Measurements from ENCODE around the gene C1orf116.

Gene C1orf116

DNA sequence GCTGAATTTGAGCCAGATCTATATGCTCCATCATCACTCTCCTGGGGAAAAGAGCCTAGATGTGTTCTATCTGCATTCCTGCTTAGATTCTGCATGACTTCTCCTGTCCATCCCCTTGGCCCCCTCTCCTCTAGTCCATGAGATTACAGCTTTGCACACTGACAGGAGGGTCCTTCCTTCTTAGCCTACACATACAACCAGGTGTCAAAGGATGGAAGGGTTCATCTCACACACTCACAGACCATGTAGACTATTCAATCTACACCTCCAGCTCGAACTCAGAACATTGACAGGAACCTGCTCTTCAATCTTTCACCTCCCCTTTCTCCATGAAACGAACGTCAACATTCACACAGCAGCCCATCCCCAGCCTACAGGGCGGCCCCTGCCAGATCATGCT, 13.8 kb downstream of the C1orf116 start:
- no peak for DNase-seq

GRCh38 chr1:207017615-207018559, 14.7 kb downstream of the C1orf116 start:
- DNase-seq: no peak

- no peak for DNase-seq
Measured at GRCh38 chr1:207015791-207016190, 16.8 kb downstream of the C1orf116 start.

DNA sequence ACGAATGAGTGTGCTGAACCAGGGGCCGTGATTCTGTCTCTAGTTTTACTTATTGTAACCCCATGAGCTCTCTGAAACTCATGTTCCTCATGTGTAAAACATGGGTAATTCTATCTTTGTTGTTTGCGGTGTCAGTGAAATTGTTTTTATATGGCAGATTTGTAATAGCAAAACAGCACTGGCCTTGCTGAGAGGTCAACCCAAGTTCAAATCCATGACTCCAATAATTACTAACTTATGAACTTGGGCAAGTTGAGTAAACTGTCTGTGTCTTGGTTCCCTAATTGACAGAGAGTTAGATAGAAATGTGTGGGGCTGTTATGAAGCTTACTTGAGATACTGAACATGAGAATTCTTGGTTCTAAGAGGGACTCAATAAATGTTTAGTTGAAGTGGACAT, 17.8 kb downstream of the C1orf116 start:
- no peak for DNase-seq

DNA sequence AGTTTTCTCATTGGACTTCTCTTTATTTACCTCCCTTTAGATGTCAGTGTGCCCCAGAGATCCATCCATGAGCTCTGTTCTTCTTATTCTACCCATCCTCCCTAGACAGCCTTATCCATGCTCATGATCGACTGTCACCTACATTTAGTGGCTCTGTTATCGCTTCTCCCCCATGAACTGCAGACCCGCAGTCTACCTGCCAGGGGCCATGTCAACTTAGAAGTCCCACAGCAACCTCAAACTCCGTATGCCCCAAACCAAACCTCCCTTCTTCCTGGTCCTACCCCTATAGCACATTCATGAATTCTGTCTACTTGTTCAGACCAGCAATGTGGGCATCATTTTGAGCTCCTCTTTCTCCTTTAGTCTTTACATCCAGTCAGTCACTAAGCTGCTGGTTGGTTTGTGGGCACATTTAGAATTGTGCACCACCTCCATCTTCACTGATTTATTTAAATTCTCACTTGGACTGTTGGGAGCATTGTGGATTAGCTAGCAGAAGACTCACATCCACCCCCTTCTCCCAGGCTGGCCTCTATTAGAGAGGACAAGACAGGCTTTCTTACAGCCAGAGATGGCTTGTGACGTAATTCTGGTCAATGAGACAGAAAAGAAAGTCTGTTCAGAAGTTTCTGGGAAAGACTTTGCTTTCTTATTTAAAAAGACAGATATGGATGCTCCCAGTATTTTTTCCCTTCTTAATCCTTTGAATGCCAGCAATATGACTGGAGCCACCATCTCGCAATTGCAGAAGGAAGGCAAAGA, 19.1 kb downstream of the C1orf116 start:
- no peak for DNase-seq

DNA sequence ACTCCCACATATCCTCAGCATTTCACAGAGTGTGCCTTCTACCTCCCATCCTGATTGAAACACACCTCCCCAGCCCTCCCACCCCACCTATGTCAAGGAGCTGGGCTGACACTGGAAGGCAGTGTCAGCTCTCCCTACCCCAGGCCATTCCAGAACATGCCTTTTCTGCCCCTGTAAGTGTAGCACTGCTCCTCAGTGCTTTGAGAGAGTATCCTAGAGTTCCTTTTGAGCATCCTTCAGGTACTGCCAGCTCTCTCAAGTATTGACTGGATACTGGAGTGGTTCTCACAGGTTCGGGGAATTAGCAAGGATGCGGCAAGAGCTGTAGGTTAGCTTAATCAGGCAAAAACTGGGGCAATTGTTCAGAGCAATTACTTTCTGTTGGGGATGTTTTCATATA, 21.8 kb downstream of the C1orf116 start:
- no peak for DNase-seq

- no peak for DNase-seq
Measured at GRCh38 chr1:207009945-207010344, 22.6 kb downstream of the C1orf116 start.

- no peak for DNase-seq
Measured at GRCh38 chr1:207009182-207009850, 23.2 kb downstream of the C1orf116 start.

DNA sequence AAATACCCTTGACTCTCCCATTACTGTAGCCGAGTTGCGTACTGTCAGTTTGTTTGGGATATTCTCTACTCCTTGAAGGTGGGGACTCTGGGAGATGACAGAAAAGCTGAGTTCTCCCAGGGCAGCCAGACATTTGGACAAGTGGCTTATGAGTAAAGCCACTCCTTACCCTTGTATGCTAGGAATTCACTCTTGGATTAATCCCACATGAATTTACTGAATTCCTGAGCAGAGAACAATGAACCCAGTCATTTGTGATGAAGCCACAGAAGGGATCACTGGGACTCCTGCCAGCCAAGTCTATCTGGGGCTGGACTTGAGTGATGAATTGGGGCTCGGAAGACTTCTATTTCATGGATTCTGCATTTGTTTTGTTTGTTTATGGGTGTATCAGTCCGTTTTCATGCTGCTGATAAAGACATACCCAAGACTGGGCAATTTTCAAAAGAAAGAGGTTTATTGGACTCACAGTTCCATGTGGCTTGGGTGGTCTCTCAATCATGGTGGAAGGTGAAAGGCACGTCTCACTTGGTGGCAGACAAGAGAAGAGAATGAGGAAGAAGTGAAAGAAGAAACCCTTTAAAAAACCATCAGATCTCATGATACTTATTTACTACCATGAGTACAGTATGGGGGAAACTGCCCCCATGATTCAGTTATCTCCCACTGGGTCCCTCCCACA, 25.1 kb downstream of the C1orf116 start:
- DNase-seq: no peak

DNA sequence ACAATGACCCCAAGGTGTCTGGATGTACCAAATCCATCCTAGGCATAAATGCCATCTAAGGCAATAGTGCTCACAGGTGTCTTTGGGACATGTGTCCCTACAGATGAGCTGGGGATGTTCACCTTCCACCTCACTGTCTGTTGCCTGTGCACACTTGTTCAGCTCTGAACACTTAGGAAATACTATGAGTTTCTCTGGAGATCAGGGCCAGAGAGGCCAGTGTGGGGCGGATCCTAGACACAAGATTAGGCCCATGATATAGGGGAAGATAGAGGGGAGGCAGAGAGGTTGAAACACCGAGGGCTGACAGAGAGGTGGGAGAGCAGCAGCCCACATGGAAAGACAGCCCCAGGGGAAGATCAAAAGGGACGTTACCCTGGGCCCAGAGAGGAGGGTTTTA, 25.6 kb downstream of the C1orf116 start:
- DNase-seq: no peak

DNA sequence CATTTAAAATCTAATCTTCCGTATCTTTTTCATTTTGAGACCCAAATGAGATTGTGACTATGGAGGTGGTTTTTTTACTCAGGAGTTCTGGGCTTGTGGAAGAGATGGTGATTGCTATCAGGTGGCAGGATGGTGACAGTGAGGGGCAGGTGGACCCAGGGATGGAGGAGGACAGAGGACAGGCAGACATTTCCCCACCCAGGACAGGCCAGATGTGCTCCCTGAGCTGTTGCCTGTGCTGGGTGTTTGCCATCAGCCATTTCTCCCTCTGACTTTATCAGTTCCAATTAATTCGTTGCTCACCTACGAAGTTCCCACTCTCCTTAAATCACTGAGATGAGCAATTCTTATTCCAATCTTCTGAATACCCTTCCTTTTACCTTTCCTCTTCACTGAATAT, 26.5 kb downstream of the C1orf116 start:
- DNase-seq: no peak

- DNase-seq: peak; percentile 22 to 35
Measured at GRCh38 chr1:207004931-207005830, 27.4 kb downstream of the C1orf116 start.

- no peak for DNase-seq
Measured at GRCh38 chr1:207003210-207003609, 29.3 kb downstream of the C1orf116 start.

GRCh38 chr1:207002724-207003146, 29.8 kb downstream of the C1orf116 start:
- DNase-seq: no peak

GRCh38 chr1:207001492-207002245, 30.9 kb downstream of the C1orf116 start:
- DNase-seq: no peak

- DNase-seq: no peak
Measured at GRCh38 chr1:207000651-207001291, 31.8 kb downstream of the C1orf116 start.

GRCh38 chr1:206998816-206999215, 33.7 kb downstream of the C1orf116 start:
- DNase-seq: no peak

- no peak for DNase-seq
Measured at GRCh38 chr1:206992790-206993189, 39.8 kb downstream of the C1orf116 start.

GRCh38 chr1:206987873-206988272, 44.7 kb downstream of the C1orf116 start:
- DNase-seq: no peak

DNA sequence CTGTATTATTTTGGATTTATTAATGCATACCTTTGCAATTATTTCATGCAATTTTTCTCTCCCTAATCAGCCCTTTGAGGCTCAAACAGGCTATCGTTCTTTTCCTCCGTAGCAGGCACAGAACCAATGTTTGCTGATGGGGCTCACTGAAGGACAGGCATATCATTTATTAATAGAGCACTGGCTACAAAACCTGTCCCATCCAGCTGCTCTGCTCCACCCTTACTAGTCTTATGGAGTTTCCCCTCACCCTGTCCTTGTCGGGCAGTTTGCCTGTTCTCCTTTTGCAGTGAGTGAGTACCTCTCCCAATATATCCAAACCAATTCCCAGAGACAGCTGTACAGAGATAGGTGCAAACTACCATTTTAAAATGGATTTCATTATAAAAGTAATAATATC, 45.7 kb downstream of the C1orf116 start:
- no peak for DNase-seq

All from AML-193 (cell line).